IMR-90 (cell line): ENCODE data around the gene AMBN. TPM values are rescaled to one million over a fixed set of nuclear protein-coding genes. Genes with fewer than 3 reads are reported as not detected.

Experiments
- ATAC-seq: fragments of 200-7000 bp; cut with Tn5 transposase; 2 replicates; pipeline ENCODE4 v1.9.1; 2020; ENCODE audit warnings: low read depth, mild to moderate bottlenecking, moderate library complexity
- BruUV-seq: library from RNA; stranded (reverse); fragments of 400-500 nt; replicated peaks from 2 replicates; lab custom pipeline; 2021; lab: Mats Ljungman, UMichigan
- CTCF ChIA-PET: fragments of 300-600 bp; formaldehyde crosslinking; extraction: SDS; loops from one replicate; lab custom pipeline; 2021; ENCODE audit warnings: antibody characterized with exemption; lab: Yijun Ruan, JAX
- POLR2A ChIA-PET: fragments of 300-600 bp; sonication (Branson Sonifier 250); formaldehyde crosslinking; loops from one replicate; lab custom pipeline; 2022; ENCODE audit warnings: antibody characterized with exemption; ENCODE audit not compliant: unreplicated experiment; lab: Charles Lee
- DNase-seq: peaks from one replicate; pipeline ENCODE4 v3.0.0; 2013
- H2AFZ ChIP-seq: replicated peaks from 2 replicates; pipeline ENCODE3; 2013; ENCODE audit warnings: low read length, mild to moderate bottlenecking; ENCODE audit not compliant: poor library complexity
- H2AK5ac ChIP-seq: 2 replicates; pipeline ENCODE4 v1.6.1; 2013; ENCODE audit warnings: low read depth, low read length, inconsistent platforms
- H2AK9ac ChIP-seq: replicated peaks from 2 replicates; pipeline ENCODE3; 2013; ENCODE audit warnings: mild to moderate bottlenecking, low read depth, low read length, moderate library complexity; ENCODE audit not compliant: poor library complexity
- H2BK120ac ChIP-seq: 2 replicates; pipeline ENCODE4 v1.6.1; 2013; ENCODE audit warnings: low read depth, low read length, inconsistent platforms
- H2BK15ac ChIP-seq: 3 replicates; pipeline ENCODE4 v1.6.1; 2013; ENCODE audit warnings: low read depth, low read length, inconsistent platforms
- H2BK20ac ChIP-seq: 2 replicates; pipeline ENCODE4 v1.6.1; 2013; ENCODE audit warnings: low read depth, mild to moderate bottlenecking, inconsistent platforms, low read length, moderate library complexity
- H2BK5ac ChIP-seq: 2 replicates; pipeline ENCODE4 v1.6.1; 2013; ENCODE audit warnings: mild to moderate bottlenecking, low read depth, low read length, inconsistent platforms; ENCODE audit not compliant: poor library complexity, severe bottlenecking
- H3K14ac ChIP-seq: replicated peaks from 2 replicates; pipeline ENCODE4 v1.6.1; 2013; ENCODE audit warnings: low read depth, low read length, inconsistent platforms
- H3K18ac ChIP-seq: 2 replicates; pipeline ENCODE4 v1.6.1; 2013; ENCODE audit warnings: low read depth, low read length, control low read depth
- H3K23ac ChIP-seq: 2 replicates; pipeline ENCODE4 v1.6.1; 2013; ENCODE audit warnings: low read depth, low read length, inconsistent platforms
- H3K27ac ChIP-seq: 2 replicates; pipeline ENCODE4 v1.5.1; 2013; ENCODE audit warnings: mild to moderate bottlenecking, control low read depth, low read length; ENCODE audit not compliant: insufficient read depth
- H3K27me3 ChIP-seq: 2 replicates; pipeline ENCODE4 v1.6.1; 2013; ENCODE audit warnings: low read length; ENCODE audit not compliant: control insufficient read depth, insufficient read depth
- H3K36me3 ChIP-seq: 2 replicates; pipeline ENCODE4 v1.6.1; 2013; ENCODE audit warnings: low read length, mixed read lengths; ENCODE audit not compliant: control insufficient read depth, insufficient read depth
- H3K4ac ChIP-seq: 2 replicates; pipeline ENCODE4 v1.6.1; 2013; ENCODE audit warnings: low read depth, low read length, inconsistent platforms
- H3K4me1 ChIP-seq: 2 replicates; pipeline ENCODE4 v1.6.1; 2013; ENCODE audit warnings: low read length, mixed read lengths; ENCODE audit not compliant: control insufficient read depth, insufficient read depth
- H3K4me2 ChIP-seq: 2 replicates; pipeline ENCODE4 v1.6.1; 2013; ENCODE audit warnings: low read depth, mild to moderate bottlenecking, control low read depth, low read length, moderate library complexity
- H3K4me3 ChIP-seq: 2 replicates; pipeline ENCODE4 v1.5.1; 2013; ENCODE audit warnings: low read depth, mild to moderate bottlenecking, control low read depth, low read length, moderate library complexity; ENCODE audit not compliant: insufficient read depth
- H3K56ac ChIP-seq: 2 replicates; pipeline ENCODE4 v1.6.1; 2013; ENCODE audit warnings: low read length, inconsistent platforms; ENCODE audit not compliant: insufficient read depth; ENCODE audit errors: extremely low read depth
- H3K79me1 ChIP-seq, 2 experiments: 2 replicates each; pipeline ENCODE4 v1.6.1; 2013; ENCODE audit warnings: low read length in 2 of 2, inconsistent platforms in 1 of 2, low read depth in 1 of 2
- H3K9ac ChIP-seq: 2 replicates; pipeline ENCODE4 v1.6.1; 2013; ENCODE audit warnings: low read depth, low read length, control low read depth
- H3K9me1 ChIP-seq: 2 replicates; pipeline ENCODE4 v1.6.1; 2013; ENCODE audit warnings: low read length, inconsistent platforms; ENCODE audit not compliant: insufficient read depth
- H3K9me3 ChIP-seq: 2 replicates; pipeline ENCODE4 v1.6.1; 2013; ENCODE audit warnings: low read length; ENCODE audit not compliant: control insufficient read depth, insufficient read depth
- H4K20me1 ChIP-seq: 2 replicates; pipeline ENCODE4 v1.6.1; 2013; ENCODE audit warnings: low read length, inconsistent platforms; ENCODE audit not compliant: insufficient read depth
- H4K5ac ChIP-seq: 2 replicates; pipeline ENCODE4 v1.6.1; 2013; ENCODE audit warnings: mild to moderate bottlenecking, low read depth, low read length, control low read depth
- H4K8ac ChIP-seq, 2 experiments: 2 replicates each; pipeline ENCODE4 v1.6.1; 2013; ENCODE audit warnings: low read depth in 2 of 2, low read length in 2 of 2, control low read depth in 1 of 2, inconsistent platforms in 1 of 2
- H4K91ac ChIP-seq: 2 replicates; pipeline ENCODE4 v1.6.1; 2013; ENCODE audit warnings: low read depth, low read length, inconsistent platforms; ENCODE audit not compliant: insufficient read depth
- CEBPB ChIP-seq: IDR thresholded peaks from 2 replicates; pipeline ENCODE4 v1.6.1; 2012; ENCODE audit warnings: low read depth, low read length, improper control_type of control experiment
- CHD1 ChIP-seq: IDR thresholded peaks from 2 replicates; pipeline ENCODE4 v1.6.1; 2012; ENCODE audit warnings: low read depth, low read length, improper control_type of control experiment
- ELK1 ChIP-seq: fragments of 150-350 bp; IDR thresholded peaks from 2 replicates; pipeline ENCODE4 v1.6.1; 2016; ENCODE audit warnings: low read depth, mild to moderate bottlenecking, low read length, moderate library complexity, borderline replicate concordance
- FOS ChIP-seq: fragments of 150-350 bp; IDR thresholded peaks from 2 replicates; pipeline ENCODE4 v1.6.1; 2016; ENCODE audit warnings: low read depth, low read length
- MAFK ChIP-seq: IDR thresholded peaks from 2 replicates; pipeline ENCODE4 v1.6.1; 2012; ENCODE audit warnings: low read depth, low read length, improper control_type of control experiment
- MXI1 ChIP-seq: IDR thresholded peaks from 2 replicates; pipeline ENCODE4 v1.6.1; 2012; ENCODE audit warnings: low read depth, mild to moderate bottlenecking, low read length, moderate library complexity, borderline replicate concordance
- NFE2L2 ChIP-seq: fragments of 150-350 bp; IDR thresholded peaks from 2 replicates; pipeline ENCODE4 v1.6.1; 2016; ENCODE audit warnings: low read depth, mild to moderate bottlenecking, low read length
- RCOR1 ChIP-seq: IDR thresholded peaks from 2 replicates; pipeline ENCODE4 v1.6.1; 2012; ENCODE audit warnings: mild to moderate bottlenecking, low read length, improper control_type of control experiment; ENCODE audit not compliant: insufficient replicate concordance
- SMC3 ChIP-seq: fragments of 150-350 bp; IDR thresholded peaks from 2 replicates; pipeline ENCODE4 v1.6.1; 2016; ENCODE audit warnings: low read depth, mild to moderate bottlenecking, antibody characterized with exemption, low read length, moderate library complexity
- dilution Hi-C: fragments of 300-500 bp; cut with HindIII; formaldehyde crosslinking; loops from one replicate; pipeline ENCODE4 v1.14.3; 2018; ENCODE audit warnings: low sequenced_read_pairs; ENCODE audit not compliant: unreplicated experiment
- in situ Hi-C: fragments of 300-500 bp; cut with MboI; formaldehyde crosslinking; loops from 3 replicates; pipeline ENCODE4 v1.14.3; 2019; ENCODE audit warnings: low sequenced_read_pairs, inconsistent platforms, mixed read lengths
- intact Hi-C: fragments of 100-400 bp; cut with micrococcal nuclease; formaldehyde crosslinking; loops from 2 replicates; pipeline ENCODE4 v1.10.0; 2022
- polyA plus RNA-seq, 3 experiments: library from polyadenylated mRNA; depleted of rRNA; stranded (reverse); fragments of >200 nt; gene quantifications; 2 replicates each; pipeline ENCODE4 v1.2.3, GENCODE V29; 2012; ENCODE audit warnings: low replicate concordance in 1 of 3
- total RNA-seq: library from RNA; depleted of rRNA; stranded (reverse); fragments of >200 nt; gene quantifications from 2 replicates; pipeline ENCODE4 v1.2.3, GENCODE V29; 2012

AMBN gene
- total and polyA plus RNA-seq, 2 of the 4 experiments (the other 2 are of a cell fraction), result not detected

DNA sequence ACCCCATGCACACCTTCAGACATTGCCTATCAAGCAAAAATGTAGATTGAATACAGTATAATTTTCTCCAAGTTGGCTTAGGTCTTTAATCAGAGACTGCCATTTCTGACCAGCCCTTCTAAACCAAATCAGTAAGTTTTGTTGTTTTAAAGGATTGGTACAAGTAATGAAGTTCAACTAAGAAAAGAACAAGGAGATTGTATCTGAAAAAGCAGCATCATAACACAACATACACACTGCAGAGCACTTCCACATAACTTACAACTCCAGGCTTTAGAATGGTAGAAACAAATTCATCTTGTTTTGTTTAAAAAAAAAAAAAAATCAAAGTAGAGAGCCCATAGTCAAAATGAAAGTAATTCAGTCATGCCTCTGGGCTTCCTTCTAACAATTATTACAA is 16.1 kb upstream of the AMBN start:
- no peak overlapping the region for H3K23ac ChIP-seq
- H2AK9ac ChIP-seq, result no peak overlapping the region
- H3K4me2 ChIP-seq, result no peak overlapping the region
- H4K5ac ChIP-seq, result no peak overlapping the region
- no peaks in the 10 kb centered on the region for H3K4me1 ChIP-seq
- no peak for ATAC-seq
- H3K9me1 ChIP-seq, result no peaks in the 10 kb centered on the region
- no peak overlapping the region for H3K4me3 ChIP-seq
- H2AK5ac ChIP-seq, result no peak overlapping the region
- H3K9ac ChIP-seq, result no peak overlapping the region
- H3K56ac ChIP-seq, result no peak overlapping the region
- intact Hi-C loops (no loop called here), in situ Hi-C loops (no loop called here), dilution Hi-C loops (no loop called here)
- no peaks in the 10 kb centered on the region for H3K79me1 ChIP-seq
- H3K9me3 ChIP-seq, result no peaks in the 10 kb centered on the region
- H2BK20ac ChIP-seq, result no peak overlapping the region
- H3K4ac ChIP-seq, result no peak overlapping the region
- H4K91ac ChIP-seq, result no peak overlapping the region
- H4K8ac ChIP-seq, result no peak overlapping the region
- H3K27me3 ChIP-seq, result no peaks in the 10 kb centered on the region; the same call in 1 of the 2 replicates
- TF ChIP-seq CEBPB (no peak), MAFK (no peak), NFE2L2 (no peak), MXI1 (no peak), RCOR1 (no peak), SMC3 (no peak), ELK1 (no peak), FOS (no peak), CHD1 (no peak)
- H3K36me3 ChIP-seq, result no peaks in the 10 kb centered on the region
- POLR2A ChIA-PET, result no interaction called here
- BruUV-seq, result no TSS peak
- H3K14ac ChIP-seq, result no peak overlapping the region
- no peak overlapping the region for H2BK15ac ChIP-seq
- no peak overlapping the region for H2AFZ ChIP-seq
- no peak overlapping the region for H3K27ac ChIP-seq
- no peak overlapping the region for H2BK120ac ChIP-seq
- H3K18ac ChIP-seq, result no peak overlapping the region
- CTCF ChIA-PET, result no interaction called here
- no peak for DNase-seq
- no peaks in the 10 kb centered on the region for H4K20me1 ChIP-seq
- no peak overlapping the region for H2BK5ac ChIP-seq
